Adipose tissue (tissue), 3 donors: ENCODE data around the gene BRINP3. TPM values are rescaled to one million over a fixed set of nuclear protein-coding genes. Genes with fewer than 3 reads are reported as not detected.

Experiments used
- H3K27ac ChIP-seq: one replicate; pipeline ENCODE4 v1.5.1; 2013; ENCODE audit warnings: low read depth, low read length
- WGBS, 3 donors: extraction: QIAGEN DNeasy Blood & Tissue Kit; methylation state at CpG; one replicate each; pipeline ENCODE4 v1.1.7; 2013; 5-methylcytosine and 5-hydroxymethylcytosine counted together
- polyA plus RNA-seq, 3 donors: library from polyadenylated mRNA; stranded (reverse); fragments of 200-250 nt; gene quantifications; one replicate each; pipeline ENCODE4 v1.2.3, GENCODE V29; 2013
- donor health status: healthy with polysubstance abuse.
- donor health status: Bipolar disorder and iron deficiency.
- donor health status: healthy.

BRINP3 gene
- polyA plus RNA-seq, 3 donors, result 0.07 to 0.11 (median 0.10) TPM

DNA sequence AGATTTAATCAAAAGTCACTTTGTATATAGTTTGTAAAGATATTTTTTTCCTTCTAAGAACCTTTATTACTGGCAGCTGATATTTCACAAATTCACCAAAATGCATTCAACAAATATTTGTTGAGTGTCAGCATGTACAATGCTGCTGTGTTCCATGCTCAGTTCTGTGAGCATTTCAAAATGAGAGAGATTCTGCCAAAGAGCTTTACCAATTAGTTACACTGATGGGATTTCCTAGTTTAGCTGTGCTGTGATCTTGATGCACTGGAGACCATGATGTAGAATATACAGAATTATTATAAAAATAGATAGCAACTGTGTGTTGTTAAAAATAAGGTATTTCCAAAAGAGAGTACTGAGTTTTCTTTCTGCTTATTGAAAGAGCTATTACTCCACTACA, 225.6 kb downstream of the BRINP3 start:
- no peak overlapping the region for H3K27ac ChIP-seq

GRCh38 chr1:190250368-190250767, 227.3 kb downstream of the BRINP3 start:
- WGBS, 3 donors, result 93 to 95% (median 95%) methylated on average over 2 of the region's 2 CpGs

DNA sequence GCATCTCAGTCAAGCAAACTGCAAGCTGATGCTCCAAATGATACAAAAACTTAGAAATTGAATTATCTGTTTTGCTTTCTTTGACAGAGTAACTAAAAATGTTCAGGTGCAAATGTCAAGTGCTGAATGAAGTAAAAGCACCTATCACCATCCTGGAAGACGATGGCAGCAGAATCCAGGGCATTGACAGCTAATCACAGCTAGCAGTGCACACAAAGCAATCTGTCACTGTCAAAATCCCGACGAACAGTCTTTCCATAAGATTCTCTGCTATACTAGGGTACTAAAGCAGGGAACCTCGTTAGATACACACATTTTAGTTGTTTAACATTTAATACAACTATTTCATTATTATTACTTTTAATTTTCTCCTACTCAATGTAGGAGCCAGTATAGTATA, 233.3 kb downstream of the BRINP3 start:
- no peak overlapping the region for H3K27ac ChIP-seq
- WGBS, 3 donors, result 26 to 47% (median 31%) methylated on average over 4 of the region's 4 CpGs

More at GRCh38 chr1:190250368-190250767, 227.3 kb downstream of the BRINP3 start:
- H3K27ac ChIP-seq, result no peak overlapping the region

DNA sequence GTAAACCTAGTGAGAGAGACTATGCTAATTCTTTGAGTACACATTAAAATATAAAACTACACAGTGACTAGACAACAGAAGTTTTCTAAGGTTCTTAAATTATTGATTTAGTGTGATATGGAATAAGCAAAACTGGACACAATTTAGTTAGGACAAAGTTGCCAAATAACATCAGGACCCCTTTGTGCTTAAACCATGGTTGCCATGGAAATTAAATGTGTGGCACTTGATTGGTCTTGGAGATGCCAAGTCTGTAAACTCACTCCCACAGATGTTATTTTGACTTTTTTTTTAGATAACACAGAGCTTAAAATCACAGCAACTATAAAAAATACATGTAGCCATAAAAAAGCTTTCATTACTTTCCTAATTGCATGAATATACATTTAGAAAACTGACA, 234.6 kb downstream of the BRINP3 start:
- H3K27ac ChIP-seq, result no peak overlapping the region

DNA sequence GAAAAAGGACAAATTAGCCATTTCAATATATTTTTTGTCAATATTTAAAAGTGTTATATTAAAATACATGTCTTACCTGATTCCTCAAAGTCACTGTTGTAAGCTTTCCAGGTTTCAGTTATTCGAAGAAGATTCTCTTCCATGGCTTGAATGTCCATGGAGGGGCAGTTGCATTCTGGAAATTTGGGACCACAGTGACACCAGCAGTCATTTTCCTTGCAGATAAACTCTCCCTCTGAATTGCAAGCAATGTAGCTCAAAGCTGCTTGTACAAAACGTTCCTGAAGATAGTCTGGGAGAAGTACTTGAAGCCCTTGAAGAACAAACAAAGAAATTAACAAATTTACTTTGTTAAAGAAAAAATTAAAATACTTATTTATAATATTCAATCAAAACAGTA, 251.7 kb downstream of the BRINP3 start:
- WGBS, 3 donors, result 50 to 61% (median 58%) methylated on average over 2 of the region's 2 CpGs

GRCh38 chr1:190212450-190212849, 265.2 kb downstream of the BRINP3 start:
- WGBS, 3 donors, result 74 to 85% (median 79%) methylated on average over 3 of the region's 3 CpGs

More for the DNA sequence above, 251.7 kb downstream of the BRINP3 start:
- H3K27ac ChIP-seq, result no peak overlapping the region

GRCh38 chr1:190207733-190208132, 269.9 kb downstream of the BRINP3 start:
- no peak overlapping the region for H3K27ac ChIP-seq
- 86 to 90% (median 87%) methylated on average over 4 of the region's 4 CpGs for WGBS, 3 donors

More at GRCh38 chr1:190212450-190212849, 265.2 kb downstream of the BRINP3 start:
- H3K27ac ChIP-seq, result no peak overlapping the region

DNA sequence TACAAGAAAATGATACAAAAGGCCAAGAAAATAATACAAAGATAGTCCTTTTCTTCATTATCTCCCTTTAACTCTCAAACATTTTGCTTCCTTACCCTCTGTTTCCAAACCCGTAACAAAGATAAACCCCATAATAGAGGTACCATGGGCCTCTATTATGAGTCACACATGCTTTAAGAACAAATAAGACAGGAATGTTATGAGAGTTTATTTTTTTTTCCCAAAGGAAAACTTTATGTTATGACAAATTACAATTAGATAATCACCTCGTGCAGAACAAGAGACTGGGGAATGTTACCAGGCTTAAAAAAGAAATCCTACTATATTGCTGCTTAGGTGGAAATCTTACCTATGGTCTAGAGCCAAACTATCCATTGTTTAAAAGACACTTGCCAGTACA, 272.0 kb downstream of the BRINP3 start:
- H3K27ac ChIP-seq, result no peak overlapping the region
- WGBS, 3 donors, result 57 to 65% (median 57%) methylated on average over 2 of the region's 2 CpGs

- no peak overlapping the region for H3K27ac ChIP-seq
Measured at GRCh38 chr1:190196020-190196419, 281.6 kb downstream of the BRINP3 start.

- WGBS, 3 donors, result 26 to 32% (median 26%) methylated on average over 3 of the region's 3 CpGs
- no peak overlapping the region for H3K27ac ChIP-seq
Measured at GRCh38 chr1:190193508-190194115, 284.1 kb downstream of the BRINP3 start.

DNA sequence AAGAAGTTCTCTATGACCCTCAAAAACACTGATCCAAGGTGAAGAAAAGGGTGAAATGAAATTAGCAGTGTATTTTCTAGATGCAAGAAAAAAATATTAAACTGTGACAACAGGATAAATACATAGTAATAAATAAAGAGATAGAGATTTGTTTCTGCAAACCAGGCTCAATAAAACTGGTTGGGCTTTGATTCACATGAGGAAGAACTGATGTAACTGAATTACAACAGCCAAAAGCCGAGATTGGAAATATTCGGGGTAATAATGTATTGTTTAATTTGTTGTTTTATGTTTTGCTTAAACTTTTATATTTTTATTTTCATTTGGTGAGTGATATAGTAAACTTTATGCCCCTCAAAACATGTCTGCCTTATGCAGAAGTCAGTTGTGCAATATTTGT, 285.0 kb downstream of the BRINP3 start:
- H3K27ac ChIP-seq, result no peak overlapping the region
- 56 to 67% (median 58%) methylated on average over 2 of the region's 2 CpGs for WGBS, 3 donors

GRCh38 chr1:190183588-190183987, 294.1 kb downstream of the BRINP3 start:
- H3K27ac ChIP-seq, result no peak overlapping the region
- 0 to 55% (median 39%) methylated on average over 1 of the region's 1 CpG for WGBS, 3 donors

DNA sequence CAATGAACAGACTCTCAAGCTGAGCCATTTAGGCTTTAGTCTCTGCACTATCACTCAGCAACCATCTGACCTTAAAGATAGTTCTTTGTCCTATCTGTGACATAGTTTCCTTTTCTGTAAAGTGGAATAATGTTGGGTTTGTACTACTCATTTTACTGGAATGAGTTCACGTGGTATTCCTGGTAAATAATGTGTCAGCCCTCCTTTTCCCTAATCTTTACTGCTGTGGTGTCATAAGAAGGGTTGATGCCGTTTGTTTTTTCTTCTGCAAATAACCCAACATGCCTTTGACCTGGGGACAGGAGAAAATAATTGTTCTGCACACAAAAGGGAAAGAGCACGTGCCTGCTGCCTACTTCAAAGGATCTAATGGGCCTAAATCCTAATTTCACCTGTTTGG, 297.8 kb downstream of the BRINP3 start:
- no peak overlapping the region for H3K27ac ChIP-seq
- 19 to 47% (median 43%) methylated on average over 3 of the region's 3 CpGs for WGBS, 3 donors

DNA sequence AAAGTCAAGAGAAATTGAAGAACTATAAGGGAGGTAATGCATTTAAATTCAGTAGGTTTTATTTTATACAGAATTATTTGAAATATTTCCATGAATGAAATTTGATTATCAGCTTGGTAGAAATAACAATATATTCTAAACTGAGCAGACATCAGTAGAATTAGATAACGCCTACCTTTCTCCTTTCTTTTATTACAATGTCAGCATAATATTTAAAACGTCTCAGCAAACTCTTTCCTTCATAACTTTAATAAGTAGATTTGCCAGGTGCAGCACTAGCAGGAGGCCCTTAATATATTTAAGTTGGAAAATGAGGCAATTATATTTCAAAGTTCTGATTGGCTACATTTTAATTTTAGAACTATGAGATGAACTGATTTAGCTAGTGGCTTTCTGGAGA, 298.8 kb downstream of the BRINP3 start:
- 67 to 74% (median 74%) methylated on average over 2 of the region's 2 CpGs for WGBS, 3 donors
- no peak overlapping the region for H3K27ac ChIP-seq

- WGBS, 3 donors, result 81 to 88% (median 86%) methylated on average over 2 of the region's 2 CpGs
- H3K27ac ChIP-seq, result no peak overlapping the region
Measured at GRCh38 chr1:190177555-190177954, 300.1 kb downstream of the BRINP3 start.

GRCh38 chr1:190176776-190177175, 300.9 kb downstream of the BRINP3 start:
- H3K27ac ChIP-seq, result no peak overlapping the region

- no peak overlapping the region for H3K27ac ChIP-seq
- 59 to 66% (median 61%) methylated on average over 3 of the region's 3 CpGs for WGBS, 3 donors
Measured at GRCh38 chr1:190175320-190175719, 302.3 kb downstream of the BRINP3 start.

DNA sequence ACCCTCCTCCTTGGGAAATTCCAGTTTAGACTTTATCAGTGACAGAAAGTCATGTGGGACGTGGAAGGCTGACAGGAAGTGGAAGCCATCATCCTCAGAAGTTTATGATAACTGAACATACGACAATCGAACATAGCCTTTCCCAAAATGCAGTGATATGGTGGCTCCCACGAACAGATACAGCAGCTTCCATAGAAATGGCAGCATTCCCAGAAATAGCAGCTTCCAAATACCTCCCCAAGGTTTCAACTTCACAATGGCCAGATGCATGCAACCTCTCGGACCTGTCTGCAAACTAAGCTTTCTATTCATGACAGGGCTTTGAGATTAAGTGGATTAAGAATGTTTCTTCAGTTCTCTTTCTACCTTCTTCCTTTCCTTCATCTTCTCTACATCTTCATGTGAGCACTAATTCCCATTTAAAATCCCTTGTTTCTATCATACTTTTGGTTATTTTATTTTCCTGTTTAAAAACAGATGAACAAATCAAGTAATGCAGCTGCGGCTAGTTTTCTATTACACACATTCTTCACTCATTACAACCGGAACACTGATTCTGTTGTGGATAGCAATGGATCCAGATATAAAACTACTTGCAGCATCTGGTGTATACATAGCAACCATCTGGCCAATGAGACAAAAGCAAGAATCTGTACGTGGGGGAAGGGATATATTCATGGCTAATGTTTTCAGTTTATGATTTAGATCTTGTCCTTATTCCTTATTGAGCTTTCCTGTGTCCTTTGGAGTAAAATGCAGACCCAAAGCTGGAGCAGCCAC, 304.8 kb downstream of the BRINP3 start:
- H3K27ac ChIP-seq, result no peak overlapping the region
- 52 to 65% (median 64%) methylated on average over 8 of the region's 8 CpGs for whole genome bisulfite sequencing, 3 donors

DNA sequence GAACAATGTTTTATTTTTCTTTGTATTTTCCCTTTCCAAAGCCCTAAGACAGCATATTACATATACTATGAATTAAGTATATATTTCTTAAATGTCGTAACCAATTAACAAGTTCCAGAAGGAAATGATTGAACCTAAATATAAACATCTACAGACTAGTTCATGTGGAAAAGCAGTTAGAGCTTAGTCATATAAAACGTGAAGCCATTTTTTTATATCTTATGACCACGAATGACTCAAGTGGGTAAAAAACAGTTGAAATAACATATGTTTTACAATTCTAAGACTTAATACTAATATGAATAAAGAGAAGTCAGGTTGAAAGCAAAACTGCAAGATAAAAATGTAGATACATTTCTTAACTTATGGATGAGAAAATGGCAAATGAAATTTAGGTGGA, 307.3 kb downstream of the BRINP3 start:
- WGBS, 3 donors, result 69 to 76% (median 74%) methylated on average over 3 of the region's 3 CpGs
- no peak overlapping the region for H3K27ac ChIP-seq
